Ovary (tissue), 10 donors: ENCODE results near the gene SCYL1. TPM values are rescaled to one million over a fixed set of nuclear protein-coding genes. Genes with fewer than 3 reads are reported as not detected.

ENCODE experiments used
- DNase-seq, 5 donors: peaks; one replicate each; pipeline ENCODE4 v3.0.0-alpha.2; 2019 to 2020
- H3K27ac ChIP-seq, 2 donors: fragments of 200-600 bp; one replicate each; pipeline versions ENCODE4 v1.5.1 to v1.8.0; 2019 to 2022
- H3K27me3 ChIP-seq: fragments of 200-600 bp; one replicate; pipeline ENCODE4 v1.8.0; 2022
- H3K36me3 ChIP-seq: fragments of 200-600 bp; sonication (generic); one replicate; pipeline ENCODE4 v1.5.1; 2019
- H3K4me1 ChIP-seq: one replicate; pipeline ENCODE4 v1.8.1; 2013; ENCODE audit warnings: mild to moderate bottlenecking, moderate library complexity; ENCODE audit not compliant: insufficient read depth
- H3K4me3 ChIP-seq: fragments of 200-600 bp; sonication (generic); one replicate; pipeline ENCODE4 v1.5.1; 2017
- H3K9me3 ChIP-seq, 2 donors: fragments of 200-600 bp in 1 of 2; sonication (generic) in 1 of 2; one replicate each; pipeline versions ENCODE4 v1.5.1 to v1.8.1; 2013 to 2019; ENCODE audit warnings: mild to moderate bottlenecking in 1 of 2, moderate library complexity in 1 of 2
- CTCF ChIP-seq, 3 donors: fragments of 450-650 bp in 2 of 3; fragments of 200-600 bp in 1 of 3; IDR thresholded peaks; one replicate each; pipeline versions ENCODE4 v1.5.1 to v1.8.0; 2016 to 2022; ENCODE audit warnings: antibody characterized with exemption in 3 of 3, mild to moderate bottlenecking in 1 of 3
- EP300 ChIP-seq: sonication (generic); formaldehyde crosslinking; IDR thresholded peaks from one replicate; pipeline ENCODE4 v1.6.1; 2017; ENCODE audit warnings: antibody characterized with exemption
- POLR2A ChIP-seq: fragments of 450-650 bp; IDR thresholded peaks from one replicate; pipeline ENCODE4 v1.6.1; 2017; ENCODE audit warnings: antibody characterized with exemption, mild to moderate bottlenecking, moderate library complexity
- WGBS, 3 donors: extraction: QIAGEN DNeasy Blood & Tissue Kit in 1 of 3; methylation state at CpG; one replicate each; pipeline versions ENCODE4 v1.1.5 to v1.1.7; 2013 to 2017; 5-methylcytosine and 5-hydroxymethylcytosine counted together
- intact Hi-C, 4 donors: fragments of 100-400 bp; cut with DNase I; formaldehyde crosslinking; loops; one replicate each; pipeline versions ENCODE4 v1.11.0 to v1.15.1; 2022 to 2023
- long read RNA-seq, 3 donors: library from polyadenylated mRNA in 2 of 3; unstranded in 2 of 3; transcript quantifications; one replicate each; pipeline ENCODE4 v2.0.0 and lab custom pipeline, GENCODE V29; 2021 to 2026
- polyA plus RNA-seq, 2 donors: library from polyadenylated mRNA; stranded (reverse); fragments of 200-250 nt in 1 of 2; fragments of 350-450 nt in 1 of 2; fragmentation: Illumina TruSeq in 1 of 2; extraction: RNeasy Lipid Tissue Mini Kit (QIAGEN cat#74804) in 1 of 2; gene quantifications; one replicate each; pipeline ENCODE4 v1.2.3, GENCODE V29; 2013 to 2014
- total RNA-seq, 7 donors: library from RNA; depleted of rRNA in 2 of 7; stranded (reverse); fragments of >200 nt in 2 of 7; fragmentation: NEBNext Ultra II Directional in 3 of 7; extraction: Animal tissue kit (Norgen Biotek cat#: 25700) in 3 of 7; gene quantifications; one replicate each; pipeline versions ENCODE4 v1.1.0 to v1.2.4, GENCODE V29; 2016 to 2023
- donor health status: DM: no; HTN: no; CAD: no; lungs with moderate emphysema.
- donor health status: DM: no; HTN: no; CAD: no.
- donor health status: Bipolar disorder and iron deficiency.
- donor health status: DM: yes; HTN: yes; CAD: no.
- donor health status: DM: no; HTN: no; CAD: no.
- donor health status: DM: yes; HTN: yes; CAD: no.

The SCYL1 gene
- 100 to 1,000 TPM in 1 of 7 donors, 10 to 100 TPM in 6; 59.0 to 118 (median 96.2) TPM for total RNA-seq
- polyA plus RNA-seq, result 10 to 100 TPM; 11.7 to 71.6 TPM
- long read RNA-seq, donor 1, transcript SCYL1-201 (18 exons, 2,642 nt), result major isoform, 143 of 663 reads
- long read RNA-seq, donor 1, transcript SCYL1-205 (17 exons, 2,715 nt), result minor isoform, 12 of 663 reads
- long read RNA-seq, donor 1, transcript SCYL1-203 (18 exons, 2,583 nt), result minor isoform, 128 of 663 reads
- long read RNA-seq, donor 1, partial matches to known transcripts, result 237 of 663 reads
- long read RNA-seq, donor 1, other reads (novel, unspliced or antisense), result 138 of 663 reads
- long read RNA-seq, donor 2, transcript SCYL1-213 (1 exons, 856 nt), result major isoform, 16 of 31 reads
- long read RNA-seq, donor 2, transcript SCYL1-201 (18 exons, 2,642 nt), result minor isoform, 5 of 31 reads
- long read RNA-seq, donor 2, partial matches to known transcripts, result 9 of 31 reads
- long read RNA-seq, donor 2, other reads (novel, unspliced or antisense), result 0 of 31 reads
- long read RNA-seq, donor 3, transcript SCYL1-203 (18 exons, 2,583 nt), result minor isoform, 56 of 278 reads
- long read RNA-seq, donor 3, transcript SCYL1-201 (18 exons, 2,642 nt), result major isoform, 83 of 278 reads
- long read RNA-seq, donor 3, partial matches to known transcripts, result 70 of 278 reads
- long read RNA-seq, donor 3, other reads (novel, unspliced or antisense), result 64 of 278 reads

- 0 to 1% (median 1%) methylated on average over 43 to 80 of the region's 82 CpGs for WGBS, 3 donors
- no peak for TF ChIP-seq EP300
- peak in 1 of 3 donors; percentile 15 for TF ChIP-seq CTCF (IDR thresholded peaks at IDR 0.05)
- peak; percentile 68 for TF ChIP-seq POLR2A
- peak; percentile 81 to 91 (median 88) for DNase-seq
- H3K4me3 ChIP-seq, result peak within 1 kb of the TSS; percentile 97
- H3K27me3 ChIP-seq, result no peaks in the 10 kb centered on the region
- peaks cover 24% of the 10 kb centered on the region for H3K4me1 ChIP-seq
- H3K9me3 ChIP-seq, result no peaks in the 10 kb centered on the region
- intact Hi-C loops, result no loop called here
- H3K27ac ChIP-seq, result peak within 1 kb of the TSS; percentile 53 to 79
- no peaks in the 10 kb centered on the region for H3K36me3 ChIP-seq
These were observed at the start of gene SCYL1 for GRCh38 chr11:65524741-65525545. SCYL1 (plus strand) TSS chr11:65525083; CDS start chr11:65525154, 71 bp downstream.

GRCh38 chr11:65476632-65477148, 48.2 kb upstream of the SCYL1 start:
- H3K4me3 ChIP-seq, result peak overlapping the region; percentile 94
- no peaks in the 10 kb centered on the region for H3K9me3 ChIP-seq
- H3K36me3 ChIP-seq, result no peaks in the 10 kb centered on the region
- peak overlapping the region; percentile 93 to 96 for H3K27ac ChIP-seq
- TF ChIP-seq POLR2A (no peak), CTCF (IDR thresholded peaks at IDR 0.05) (no peak), EP300 (no peak)
- 12 to 15% (median 12%) methylated on average over 10 of the region's 10 CpGs for WGBS, 3 donors
- H3K27me3 ChIP-seq, result no peaks in the 10 kb centered on the region
- intact Hi-C loops, result loop anchor here in 1 of 4 donors (5.0 kb wide), 1 partner anchor 54 kb away; the partner anchor contains the start of gene NEAT1
- peaks cover 14% of the 10 kb centered on the region for H3K4me1 ChIP-seq
- peak in 2 of 5 donors; percentile 41 to 45 for DNase-seq

GRCh38 chr11:65477149-65477965, 47.5 kb upstream of the SCYL1 start:
- 0 to 1% (median 0%) methylated on average over 40 to 60 of the region's 60 CpGs for WGBS, 3 donors

More at GRCh38 chr11:65477149-65477965, 47.5 kb upstream of the SCYL1 start:
- H3K4me3 ChIP-seq, result peak overlapping the region; percentile 94
- TF ChIP-seq CTCF (IDR thresholded peaks at IDR 0.05) (peak in 1 of 3 donors; percentile 27), POLR2A (peak; percentile 93), EP300 (peak; percentile 80)
- peaks cover 12% of the 10 kb centered on the region for H3K4me1 ChIP-seq
- DNase-seq, result peak; percentile 97 to 98 (median 97)
- H3K36me3 ChIP-seq, result no peaks in the 10 kb centered on the region
- intact Hi-C loops, result loop anchor here in 1 of 4 donors (5.0 kb wide), 1 partner anchor 55 kb away; the partner anchor contains the start of gene NEAT1
- peak overlapping the region; percentile 93 to 96 for H3K27ac ChIP-seq
- H3K9me3 ChIP-seq, result no peaks in the 10 kb centered on the region
- no peaks in the 10 kb centered on the region for H3K27me3 ChIP-seq
